Measurements from ENCODE around the gene MAT2A. TPM values are rescaled to one million over a fixed set of nuclear protein-coding genes. Genes with fewer than 3 reads are reported as not detected.
A peak's percentile ranks its signal among the peaks of the same experiment; 100 is the strongest.

Gene MAT2A
- 345 TPM for polyA plus RNA-seq
- long read RNA-seq, donor 1, transcript MAT2A-201 (9 exons, 2,819 nt) = major isoform, 23 of 39 reads
- long read RNA-seq, donor 1, partial matches to known transcripts = 13 of 39 reads
- long read RNA-seq, donor 1, other reads (novel, unspliced or antisense) = 0 of 39 reads
- long read RNA-seq, donor 2, transcript MAT2A-201 (9 exons, 2,819 nt) = major isoform, 43 of 129 reads
- long read RNA-seq, donor 2, partial matches to known transcripts = 84 of 129 reads
- long read RNA-seq, donor 2, other reads (novel, unspliced or antisense) = 0 of 129 reads
- long read RNA-seq, donor 3 = 0 reads
- long read RNA-seq, donor 4, partial matches to known transcripts = 0 of 3 reads
- long read RNA-seq, donor 4, other reads (novel, unspliced or antisense) = 0 of 3 reads
- long read RNA-seq, donor 5, transcript MAT2A-201 (9 exons, 2,819 nt) = major isoform, 11 of 34 reads
- long read RNA-seq, donor 5, partial matches to known transcripts = 22 of 34 reads
- long read RNA-seq, donor 5, other reads (novel, unspliced or antisense) = 0 of 34 reads
- long read RNA-seq, donor 6, transcript MAT2A-201 (9 exons, 2,819 nt) = major isoform, 30 of 63 reads
- long read RNA-seq, donor 6, partial matches to known transcripts = 31 of 63 reads
- long read RNA-seq, donor 6, other reads (novel, unspliced or antisense) = 0 of 63 reads
- long read RNA-seq, donor 7, transcript MAT2A-201 (9 exons, 2,819 nt) = major isoform, 5 of 20 reads
- long read RNA-seq, donor 7, partial matches to known transcripts = 15 of 20 reads
- long read RNA-seq, donor 7, other reads (novel, unspliced or antisense) = 0 of 20 reads
- long read RNA-seq, donor 8, transcript MAT2A-201 (9 exons, 2,819 nt) = major isoform, 25 of 59 reads
- long read RNA-seq, donor 8, partial matches to known transcripts = 32 of 59 reads
- long read RNA-seq, donor 8, other reads (novel, unspliced or antisense) = 0 of 59 reads
- long read RNA-seq, donor 9, transcript MAT2A-201 (9 exons, 2,819 nt) = major isoform, 25 of 168 reads
- long read RNA-seq, donor 9, partial matches to known transcripts = 141 of 168 reads
- long read RNA-seq, donor 9, other reads (novel, unspliced or antisense) = 0 of 168 reads
- long read RNA-seq, donor 10, transcript MAT2A-201 (9 exons, 2,819 nt) = major isoform, 44 of 83 reads
- long read RNA-seq, donor 10, partial matches to known transcripts = 35 of 83 reads
- long read RNA-seq, donor 10, other reads (novel, unspliced or antisense) = 0 of 83 reads
- long read RNA-seq, donor 11, transcript MAT2A-201 (9 exons, 2,819 nt) = major isoform, 29 of 44 reads
- long read RNA-seq, donor 11, partial matches to known transcripts = 14 of 44 reads
- long read RNA-seq, donor 11, other reads (novel, unspliced or antisense) = 0 of 44 reads

- DNase-seq = peak; percentile 93 to 97
- Histone ChIP-seq H3K27me3 (ENCODE audit: control insufficient read depth, insufficient read depth, low read length) (no peaks in the 10 kb centered on the region), H3K9me3 (ENCODE audit: control insufficient read depth, low read depth, low read length) (no peaks in the 10 kb centered on the region), H3K4me3 (ENCODE audit: low read length) (peak within 1 kb of the TSS; percentile 65), H3K27ac (ENCODE audit: low read length) (peak within 1 kb of the TSS; percentile 98), H3K36me3 (ENCODE audit: control insufficient read depth, insufficient read depth, low read length) (peaks cover 28% of the 10 kb centered on the region), H3K4me1 (ENCODE audit: control insufficient read depth, insufficient read depth, low read length) (peaks cover 16% of the 10 kb centered on the region)
- no CpG with 5 or more reads among the region's 92 CpGs for WGBS (ENCODE audit: insufficient coverage, low lambda C conversion rate)
These were observed at the start of gene MAT2A for GRCh38 chr2:85538507-85539360. MAT2A (plus strand) TSS chr2:85539168; CDS start chr2:85539288, 120 bp downstream.

GRCh38 chr2:85490861-85491755 is 47.9 kb upstream of the MAT2A start:
- Histone ChIP-seq H3K4me3 (ENCODE audit: low read length) (no peak overlapping the region), H3K36me3 (ENCODE audit: control insufficient read depth, insufficient read depth, low read length) (no peaks in the 10 kb centered on the region), H3K9me3 (ENCODE audit: control insufficient read depth, low read depth, low read length) (peaks cover 7% of the 10 kb centered on the region), H3K27me3 (ENCODE audit: control insufficient read depth, insufficient read depth, low read length) (no peaks in the 10 kb centered on the region), H3K27ac (ENCODE audit: low read length) (no peak overlapping the region), H3K4me1 (ENCODE audit: control insufficient read depth, insufficient read depth, low read length) (peaks cover 3% of the 10 kb centered on the region)
- WGBS (ENCODE audit: insufficient coverage, low lambda C conversion rate) = no CpG with 5 or more reads among the region's 3 CpGs
- no peak for DNase-seq

GRCh38 chr2:85496436-85496835 is 42.5 kb upstream of the MAT2A start:
- Histone ChIP-seq H3K27ac (ENCODE audit: low read length) (peak overlapping the region; percentile 60), H3K4me1 (ENCODE audit: control insufficient read depth, insufficient read depth, low read length) (peaks cover 17% of the 10 kb centered on the region), H3K4me3 (ENCODE audit: low read length) (no peak overlapping the region), H3K27me3 (ENCODE audit: control insufficient read depth, insufficient read depth, low read length) (no peaks in the 10 kb centered on the region), H3K9me3 (ENCODE audit: control insufficient read depth, low read depth, low read length) (peaks cover 6% of the 10 kb centered on the region), H3K36me3 (ENCODE audit: control insufficient read depth, insufficient read depth, low read length) (no peaks in the 10 kb centered on the region)
- WGBS (ENCODE audit: insufficient coverage, low lambda C conversion rate) = no CpG with 5 or more reads among the region's 1 CpG
- peak in 1 of 2 donors; percentile 72 for DNase-seq

- H3K27me3 ChIP-seq (ENCODE audit: control insufficient read depth, insufficient read depth, low read length) = no peaks in the 10 kb centered on the region
- WGBS (ENCODE audit: insufficient coverage, low lambda C conversion rate) = 88% methylated on average over 3 of the region's 4 CpGs
- no peaks in the 10 kb centered on the region for H3K36me3 ChIP-seq (ENCODE audit: control insufficient read depth, insufficient read depth, low read length)
- peaks cover 27% of the 10 kb centered on the region for H3K4me1 ChIP-seq (ENCODE audit: control insufficient read depth, insufficient read depth, low read length)
- H3K4me3 ChIP-seq (ENCODE audit: low read length) = no peak overlapping the region
- no peak for DNase-seq
- H3K27ac ChIP-seq (ENCODE audit: low read length) = no peak overlapping the region
- H3K9me3 ChIP-seq (ENCODE audit: control insufficient read depth, low read depth, low read length) = peaks cover 6% of the 10 kb centered on the region
These were observed 40.9 kb upstream of the MAT2A start for GRCh38 chr2:85497944-85498630.

GRCh38 chr2:85501248-85501647 is 37.7 kb upstream of the MAT2A start:
- Histone ChIP-seq H3K27me3 (ENCODE audit: control insufficient read depth, insufficient read depth, low read length) (no peaks in the 10 kb centered on the region), H3K4me3 (ENCODE audit: low read length) (no peak overlapping the region), H3K4me1 (ENCODE audit: control insufficient read depth, insufficient read depth, low read length) (peaks cover 36% of the 10 kb centered on the region), H3K27ac (ENCODE audit: low read length) (no peak overlapping the region), H3K9me3 (ENCODE audit: control insufficient read depth, low read depth, low read length) (peaks cover 6% of the 10 kb centered on the region), H3K36me3 (ENCODE audit: control insufficient read depth, insufficient read depth, low read length) (no peaks in the 10 kb centered on the region)
- DNase-seq = no peak
- no CpG with 5 or more reads among the region's 3 CpGs for WGBS (ENCODE audit: insufficient coverage, low lambda C conversion rate)

GRCh38 chr2:85502720-85503119 is 36.2 kb upstream of the MAT2A start:
- Histone ChIP-seq H3K27me3 (ENCODE audit: control insufficient read depth, insufficient read depth, low read length) (no peaks in the 10 kb centered on the region), H3K27ac (ENCODE audit: low read length) (peak overlapping the region; percentile 93), H3K36me3 (ENCODE audit: control insufficient read depth, insufficient read depth, low read length) (no peaks in the 10 kb centered on the region), H3K4me1 (ENCODE audit: control insufficient read depth, insufficient read depth, low read length) (peaks cover 28% of the 10 kb centered on the region), H3K9me3 (ENCODE audit: control insufficient read depth, low read depth, low read length) (peaks cover 4% of the 10 kb centered on the region), H3K4me3 (ENCODE audit: low read length) (no peak overlapping the region)
- WGBS (ENCODE audit: insufficient coverage, low lambda C conversion rate) = no CpG with 5 or more reads among the region's 3 CpGs
- DNase-seq = no peak

GRCh38 chr2:85503168-85503850 is 35.7 kb upstream of the MAT2A start:
- Histone ChIP-seq H3K9me3 (ENCODE audit: control insufficient read depth, low read depth, low read length) (peaks cover 4% of the 10 kb centered on the region), H3K27ac (ENCODE audit: low read length) (peak overlapping the region; percentile 93), H3K4me3 (ENCODE audit: low read length) (peak overlapping the region; percentile 2), H3K36me3 (ENCODE audit: control insufficient read depth, insufficient read depth, low read length) (no peaks in the 10 kb centered on the region), H3K4me1 (ENCODE audit: control insufficient read depth, insufficient read depth, low read length) (peaks cover 28% of the 10 kb centered on the region), H3K27me3 (ENCODE audit: control insufficient read depth, insufficient read depth, low read length) (no peaks in the 10 kb centered on the region)
- peak; percentile 93 to 95 for DNase-seq
- WGBS (ENCODE audit: insufficient coverage, low lambda C conversion rate) = no CpG with 5 or more reads among the region's 17 CpGs

Data from large intestine (tissue), 12 donors.